ENCODE data around the gene NOVA2. TPM values are rescaled to one million over a fixed set of nuclear protein-coding genes. Genes with fewer than 3 reads are reported as not detected.
A peak's percentile ranks its signal among the peaks of the same experiment; 100 is the strongest.

Gene NOVA2
- total RNA-seq, 1 experiment from 2014 or later = 11.3 TPM

DNA sequence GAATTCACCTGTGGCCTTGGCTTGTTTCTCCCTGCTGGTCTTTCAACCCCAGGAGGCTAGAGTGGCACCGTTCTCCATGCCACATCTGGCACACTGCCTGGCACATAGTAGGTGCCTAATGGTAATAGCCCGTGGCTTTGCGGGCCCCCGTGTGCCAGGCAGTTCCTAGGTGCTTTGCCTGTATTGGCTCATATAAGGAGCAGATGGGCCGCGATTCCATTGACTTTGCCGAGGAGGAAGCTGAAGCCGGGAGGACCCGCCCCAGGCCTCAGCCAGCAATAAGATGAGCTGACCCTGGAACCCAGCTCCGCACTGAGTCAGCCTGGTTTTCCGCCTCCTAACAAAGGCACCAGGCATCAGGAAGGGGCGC, 48.4 kb upstream of the NOVA2 start:
- ATAC-seq (no peak), DNase-seq (ENCODE audit: low spot score) (no peak)
- H3K4me3 Mint-ChIP-seq = no peak overlapping the region
- H3K27ac Mint-ChIP-seq = peak overlapping the region; percentile 64; the same call in 1 of the 2 replicates
- peaks cover 17% of the 10 kb centered on the region for H3K4me1 Mint-ChIP-seq
- H3K27me3 Mint-ChIP-seq (ENCODE audit: low read depth) = peaks cover under 1% of the 10 kb centered on the region; the same call in 1 of the 2 replicates
- ChIA-PET POLR2A (no interaction called here), CTCF (interaction anchor here (0.6 to 5.0 kb wide), 15 partner anchors 11 to 278 kb away, joined by 3 to 64 read pairs (median 3); partner anchors contain the start of gene NANOS2)
- peaks cover 12% of the 10 kb centered on the region for H3K9me3 Mint-ChIP-seq
- H3K36me3 Mint-ChIP-seq = peaks cover 12% of the 10 kb centered on the region
- TF ChIP-seq TEAD1 (CRISPR knock-in tag; IDR thresholded peaks at IDR 0.05) = no peak
- TF ChIP-seq, protein P1, sequence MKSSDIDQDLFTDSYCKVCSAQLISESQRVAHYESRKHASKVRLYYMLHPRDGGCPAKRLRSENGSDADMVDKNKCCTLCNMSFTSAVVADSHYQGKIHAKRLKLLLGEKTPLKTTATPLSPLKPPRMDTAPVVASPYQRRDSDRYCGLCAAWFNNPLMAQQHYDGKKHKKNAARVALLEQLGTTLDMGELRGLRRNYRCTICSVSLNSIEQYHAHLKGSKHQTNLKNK (CRISPR knock-in tag; IDR thresholded peaks at IDR 0.05) = no peak
- no peak for TF ChIP-seq ESRRA (CRISPR knock-in tag; IDR thresholded peaks at IDR 0.05; ENCODE audit: borderline replicate concordance)
- no peak for TF ChIP-seq IRF2 (CRISPR knock-in tag; IDR thresholded peaks at IDR 0.05; ENCODE audit: borderline replicate concordance, low read depth)
- TF ChIP-seq NFYB (CRISPR knock-in tag; conservative IDR thresholded peaks at IDR 0.05; ENCODE audit: low read depth) = no peak
- TF ChIP-seq, protein P2, sequence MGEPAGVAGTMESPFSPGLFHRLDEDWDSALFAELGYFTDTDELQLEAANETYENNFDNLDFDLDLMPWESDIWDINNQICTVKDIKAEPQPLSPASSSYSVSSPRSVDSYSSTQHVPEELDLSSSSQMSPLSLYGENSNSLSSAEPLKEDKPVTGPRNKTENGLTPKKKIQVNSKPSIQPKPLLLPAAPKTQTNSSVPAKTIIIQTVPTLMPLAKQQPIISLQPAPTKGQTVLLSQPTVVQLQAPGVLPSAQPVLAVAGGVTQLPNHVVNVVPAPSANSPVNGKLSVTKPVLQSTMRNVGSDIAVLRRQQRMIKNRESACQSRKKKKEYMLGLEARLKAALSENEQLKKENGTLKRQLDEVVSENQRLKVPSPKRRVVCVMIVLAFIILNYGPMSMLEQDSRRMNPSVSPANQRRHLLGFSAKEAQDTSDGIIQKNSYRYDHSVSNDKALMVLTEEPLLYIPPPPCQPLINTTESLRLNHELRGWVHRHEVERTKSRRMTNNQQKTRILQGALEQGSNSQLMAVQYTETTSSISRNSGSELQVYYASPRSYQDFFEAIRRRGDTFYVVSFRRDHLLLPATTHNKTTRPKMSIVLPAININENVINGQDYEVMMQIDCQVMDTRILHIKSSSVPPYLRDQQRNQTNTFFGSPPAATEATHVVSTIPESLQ (CRISPR knock-in tag; IDR thresholded peaks at IDR 0.05) = no peak
- no peak for TF ChIP-seq FOXK1 (CRISPR knock-in tag; IDR thresholded peaks at IDR 0.05)
- TF ChIP-seq NR3C1 (CRISPR knock-in tag; conservative IDR thresholded peaks at IDR 0.05; ENCODE audit: low read depth) = no peak

DNA sequence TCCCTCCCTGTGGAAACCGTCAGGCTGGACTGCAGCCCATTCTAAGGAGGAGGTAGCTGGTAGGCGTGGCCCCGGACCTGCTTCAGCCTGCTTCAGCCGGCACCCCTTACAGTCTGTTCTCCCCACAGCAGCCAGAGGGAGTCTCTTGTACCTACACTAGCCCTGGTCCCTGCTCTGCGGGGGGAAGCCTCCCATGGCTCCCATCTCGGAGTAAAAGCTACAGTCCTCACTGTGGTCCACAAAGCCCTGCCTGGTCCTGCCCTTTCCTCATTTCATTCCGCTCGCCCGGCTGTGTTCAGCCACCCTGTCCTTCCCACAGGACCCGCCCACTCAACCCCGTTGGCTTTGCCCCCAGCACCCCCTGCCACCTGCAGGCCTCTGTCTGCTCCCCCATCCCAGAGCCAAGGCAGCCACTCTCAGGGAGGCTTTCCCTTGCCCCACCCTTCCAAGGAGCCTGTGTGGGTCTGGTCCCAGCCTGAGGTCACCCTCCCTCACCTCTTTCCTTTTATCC, 47.9 kb upstream of the NOVA2 start:
- CTCF ChIA-PET = interaction anchor here (0.6 to 5.0 kb wide), 13 partner anchors 28 to 279 kb away, joined by 3 to 64 read pairs (median 3); no protein-coding TSS in a partner anchor

More for the DNA sequence above, 47.9 kb upstream of the NOVA2 start:
- DNase-seq (ENCODE audit: low spot score) = peak; percentile 61
- Mint-ChIP-seq H3K4me1 (peaks cover 19% of the 10 kb centered on the region), H3K9me3 (peaks cover 12% of the 10 kb centered on the region), H3K27me3 (ENCODE audit: low read depth) (peaks cover 4% of the 10 kb centered on the region), H3K36me3 (peaks cover 11% of the 10 kb centered on the region), H3K27ac (peak overlapping the region; percentile 72; the same call in 1 of the 2 replicates), H3K4me3 (no peak overlapping the region)
- POLR2A ChIA-PET = no interaction called here
- TF ChIP-seq GRHL2 (CRISPR knock-in tag; IDR thresholded peaks at IDR 0.05; ENCODE audit: insufficient replicate concordance, severe bottlenecking) = no peak
- TF ChIP-seq, protein P3, sequence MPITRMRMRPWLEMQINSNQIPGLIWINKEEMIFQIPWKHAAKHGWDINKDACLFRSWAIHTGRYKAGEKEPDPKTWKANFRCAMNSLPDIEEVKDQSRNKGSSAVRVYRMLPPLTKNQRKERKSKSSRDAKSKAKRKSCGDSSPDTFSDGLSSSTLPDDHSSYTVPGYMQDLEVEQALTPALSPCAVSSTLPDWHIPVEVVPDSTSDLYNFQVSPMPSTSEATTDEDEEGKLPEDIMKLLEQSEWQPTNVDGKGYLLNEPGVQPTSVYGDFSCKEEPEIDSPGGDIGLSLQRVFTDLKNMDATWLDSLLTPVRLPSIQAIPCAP (CRISPR knock-in tag; IDR thresholded peaks at IDR 0.05) = no peak
- TF ChIP-seq, protein P4, sequence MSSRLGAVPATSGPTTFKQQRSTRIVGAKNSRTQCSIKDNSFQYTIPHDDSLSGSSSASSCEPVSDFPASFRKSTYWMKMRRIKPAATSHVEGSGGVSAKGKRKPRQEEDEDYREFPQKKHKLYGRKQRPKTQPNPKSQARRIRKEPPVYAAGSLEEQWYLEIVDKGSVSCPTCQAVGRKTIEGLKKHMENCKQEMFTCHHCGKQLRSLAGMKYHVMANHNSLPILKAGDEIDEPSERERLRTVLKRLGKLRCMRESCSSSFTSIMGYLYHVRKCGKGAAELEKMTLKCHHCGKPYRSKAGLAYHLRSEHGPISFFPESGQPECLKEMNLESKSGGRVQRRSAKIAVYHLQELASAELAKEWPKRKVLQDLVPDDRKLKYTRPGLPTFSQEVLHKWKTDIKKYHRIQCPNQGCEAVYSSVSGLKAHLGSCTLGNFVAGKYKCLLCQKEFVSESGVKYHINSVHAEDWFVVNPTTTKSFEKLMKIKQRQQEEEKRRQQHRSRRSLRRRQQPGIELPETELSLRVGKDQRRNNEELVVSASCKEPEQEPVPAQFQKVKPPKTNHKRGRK (CRISPR knock-in tag; IDR thresholded peaks at IDR 0.05; ENCODE audit: borderline replicate concordance) = no peak
- no peak for TF ChIP-seq ZNF138 (CRISPR knock-in tag; conservative IDR thresholded peaks at IDR 0.05)
- TF ChIP-seq, protein P5, sequence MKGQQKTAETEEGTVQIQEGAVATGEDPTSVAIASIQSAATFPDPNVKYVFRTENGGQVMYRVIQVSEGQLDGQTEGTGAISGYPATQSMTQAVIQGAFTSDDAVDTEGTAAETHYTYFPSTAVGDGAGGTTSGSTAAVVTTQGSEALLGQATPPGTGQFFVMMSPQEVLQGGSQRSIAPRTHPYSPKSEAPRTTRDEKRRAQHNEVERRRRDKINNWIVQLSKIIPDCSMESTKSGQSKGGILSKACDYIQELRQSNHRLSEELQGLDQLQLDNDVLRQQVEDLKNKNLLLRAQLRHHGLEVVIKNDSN (CRISPR knock-in tag; IDR thresholded peaks at IDR 0.05) = no peak
- TF ChIP-seq, protein P6, sequence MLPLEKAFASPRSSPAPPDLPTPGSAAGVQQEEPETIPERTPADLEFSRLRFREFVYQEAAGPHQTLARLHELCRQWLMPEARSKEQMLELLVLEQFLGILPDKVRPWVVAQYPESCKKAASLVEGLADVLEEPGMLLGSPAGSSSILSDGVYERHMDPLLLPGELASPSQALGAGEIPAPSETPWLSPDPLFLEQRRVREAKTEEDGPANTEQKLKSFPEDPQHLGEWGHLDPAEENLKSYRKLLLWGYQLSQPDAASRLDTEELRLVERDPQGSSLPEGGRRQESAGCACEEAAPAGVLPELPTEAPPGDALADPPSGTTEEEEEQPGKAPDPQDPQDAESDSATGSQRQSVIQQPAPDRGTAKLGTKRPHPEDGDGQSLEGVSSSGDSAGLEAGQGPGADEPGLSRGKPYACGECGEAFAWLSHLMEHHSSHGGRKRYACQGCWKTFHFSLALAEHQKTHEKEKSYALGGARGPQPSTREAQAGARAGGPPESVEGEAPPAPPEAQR (CRISPR knock-in tag; IDR thresholded peaks at IDR 0.05) = no peak
- TF ChIP-seq SOX15 (CRISPR knock-in tag; IDR thresholded peaks at IDR 0.05) = no peak
- TF ChIP-seq, protein P7, sequence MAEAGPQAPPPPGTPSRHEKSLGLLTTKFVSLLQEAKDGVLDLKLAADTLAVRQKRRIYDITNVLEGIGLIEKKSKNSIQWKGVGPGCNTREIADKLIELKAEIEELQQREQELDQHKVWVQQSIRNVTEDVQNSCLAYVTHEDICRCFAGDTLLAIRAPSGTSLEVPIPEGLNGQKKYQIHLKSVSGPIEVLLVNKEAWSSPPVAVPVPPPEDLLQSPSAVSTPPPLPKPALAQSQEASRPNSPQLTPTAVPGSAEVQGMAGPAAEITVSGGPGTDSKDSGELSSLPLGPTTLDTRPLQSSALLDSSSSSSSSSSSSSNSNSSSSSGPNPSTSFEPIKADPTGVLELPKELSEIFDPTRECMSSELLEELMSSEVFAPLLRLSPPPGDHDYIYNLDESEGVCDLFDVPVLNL (CRISPR knock-in tag; IDR thresholded peaks at IDR 0.05; ENCODE audit: borderline replicate concordance, low read depth) = no peak
- TF ChIP-seq, protein P8, sequence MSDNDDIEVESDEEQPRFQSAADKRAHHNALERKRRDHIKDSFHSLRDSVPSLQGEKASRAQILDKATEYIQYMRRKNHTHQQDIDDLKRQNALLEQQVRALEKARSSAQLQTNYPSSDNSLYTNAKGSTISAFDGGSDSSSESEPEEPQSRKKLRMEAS (CRISPR knock-in tag; IDR thresholded peaks at IDR 0.05) = no peak
- ATAC-seq = peak; percentile 53
